Measurements from ENCODE around the gene SMIM36.
"Not testable (repeated sequence)": the region's sequence is repeated elsewhere in the genome, so short reads cannot be mapped to it uniquely, and the experiment has no call there.

Gene SMIM36

DNA sequence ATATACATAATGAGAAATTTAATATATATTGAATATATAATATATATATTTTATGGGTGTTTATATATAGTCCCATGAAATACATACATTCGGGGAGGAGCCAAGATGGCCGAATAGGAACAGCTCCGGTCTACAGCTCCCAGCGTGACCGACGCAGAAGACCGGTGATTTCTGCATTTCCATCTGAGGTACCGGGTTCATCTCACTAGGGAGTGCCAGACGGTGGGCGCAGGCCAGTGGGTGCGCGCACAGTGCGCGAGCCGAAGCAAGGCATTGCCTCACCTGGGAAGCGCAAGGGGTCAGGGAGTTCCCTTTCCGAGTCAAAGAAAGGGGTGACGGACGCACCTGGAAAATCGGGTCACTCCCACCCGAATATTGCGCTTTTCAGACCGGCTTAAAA is 9.6 kb downstream of the SMIM36 start:
- DNase-seq: not testable (repeated sequence)

GRCh38 chr17:55500103-55500502 is 11.1 kb downstream of the SMIM36 start:
- DNase-seq: no peak

- no peak for DNase-seq
These were observed 15.0 kb downstream of the SMIM36 start for GRCh38 chr17:55496094-55496881.

DNA sequence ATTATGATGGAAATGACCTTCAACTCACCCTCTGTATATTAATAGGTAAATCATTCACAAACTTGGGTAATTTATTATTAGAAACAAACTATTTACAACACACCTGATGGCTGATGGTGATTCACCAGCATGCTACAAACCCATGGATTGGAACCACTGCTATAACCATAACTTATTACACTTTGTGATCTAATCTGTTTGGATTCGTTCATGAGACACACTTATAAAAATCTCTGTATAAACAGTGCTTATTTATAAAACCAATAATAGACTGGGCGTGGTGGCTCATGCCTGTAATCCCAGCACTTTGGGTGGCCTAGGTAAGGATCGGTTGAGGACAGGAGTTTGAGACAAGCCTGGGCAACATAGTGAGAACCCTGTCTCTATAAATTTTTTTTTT is 16.0 kb downstream of the SMIM36 start:
- no peak for DNase-seq

DNA sequence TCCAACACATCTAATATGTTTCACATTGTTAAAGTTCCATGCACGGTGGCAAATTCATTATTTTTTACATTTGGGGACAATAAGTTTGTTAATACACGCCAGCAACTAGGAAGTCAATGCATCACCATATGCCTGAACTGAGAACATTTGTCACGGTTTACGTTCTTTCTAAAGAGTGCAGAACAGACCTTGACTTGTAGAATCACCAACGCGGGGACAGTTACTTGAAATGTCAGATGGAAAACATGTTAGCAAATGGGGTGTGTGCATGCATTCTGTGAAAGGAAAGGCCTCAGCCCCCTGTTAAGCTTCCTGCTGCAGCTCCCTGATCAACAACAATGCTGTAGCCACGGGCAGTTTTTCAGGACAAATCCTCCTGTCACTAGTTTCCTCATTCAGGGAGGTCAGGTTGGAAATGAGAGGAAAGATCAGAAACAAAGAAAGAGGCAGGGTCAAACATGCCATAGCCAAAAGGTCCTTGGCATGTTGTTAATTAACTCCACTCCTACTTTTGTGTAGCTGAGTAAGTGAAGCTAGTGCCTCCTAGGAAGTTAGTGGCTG is 18.4 kb downstream of the SMIM36 start:
- no peak for DNase-seq

DNA sequence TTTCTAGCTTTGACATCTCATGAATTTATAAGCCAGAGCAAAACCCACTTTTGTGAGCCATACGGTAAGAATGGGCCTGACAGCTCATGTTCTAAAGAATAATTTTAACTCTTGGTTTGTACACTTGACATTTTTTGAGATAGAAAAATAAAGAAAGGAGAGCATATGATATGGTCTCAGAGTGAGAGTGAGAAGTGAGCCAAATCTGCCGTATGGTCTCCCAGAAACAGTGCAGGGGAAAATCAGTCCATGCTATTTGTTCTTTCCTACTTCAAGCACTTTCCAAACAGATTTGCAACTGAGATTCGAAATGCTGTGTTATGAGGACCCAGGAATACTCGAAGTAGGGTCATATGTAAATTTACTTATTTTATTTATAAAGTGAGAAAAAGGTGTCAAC is 20.9 kb downstream of the SMIM36 start:
- DNase-seq: no peak

DNA sequence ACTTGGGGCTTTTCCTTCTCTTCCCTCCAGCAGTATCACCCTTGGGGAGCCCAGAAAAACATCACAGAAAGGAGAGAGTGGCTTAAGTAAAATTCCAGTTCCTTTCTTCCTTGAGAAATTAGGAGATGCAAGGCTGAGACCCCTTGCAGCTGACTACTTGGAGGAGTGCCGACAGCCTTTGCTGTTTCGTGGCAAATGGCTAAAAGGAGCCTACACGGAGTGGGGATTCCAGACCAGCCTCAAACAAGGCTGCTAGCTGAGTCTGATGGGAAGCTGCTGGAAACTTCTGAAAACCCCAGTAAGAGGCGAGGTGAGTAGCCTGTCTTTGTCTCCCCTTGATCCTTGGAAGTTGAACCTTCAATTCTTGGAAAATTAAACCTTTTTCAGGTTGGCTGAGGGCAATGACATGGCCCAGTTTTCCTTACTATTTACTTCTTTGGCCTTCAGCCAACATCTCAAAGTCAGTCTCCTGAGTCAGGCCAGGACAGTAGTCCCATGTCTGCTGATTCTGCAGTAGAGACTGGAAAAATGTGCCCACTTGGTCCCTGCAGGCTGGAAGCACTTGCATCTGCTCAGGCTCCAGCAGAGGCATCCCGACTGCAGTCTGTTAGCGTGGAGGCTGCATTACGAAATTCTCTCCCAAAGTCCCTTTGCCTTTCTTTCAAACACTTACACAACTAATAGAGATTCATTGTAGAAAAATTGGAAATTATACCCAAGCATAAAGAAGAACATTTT is 23.4 kb downstream of the SMIM36 start:
- no peak for DNase-seq

DNA sequence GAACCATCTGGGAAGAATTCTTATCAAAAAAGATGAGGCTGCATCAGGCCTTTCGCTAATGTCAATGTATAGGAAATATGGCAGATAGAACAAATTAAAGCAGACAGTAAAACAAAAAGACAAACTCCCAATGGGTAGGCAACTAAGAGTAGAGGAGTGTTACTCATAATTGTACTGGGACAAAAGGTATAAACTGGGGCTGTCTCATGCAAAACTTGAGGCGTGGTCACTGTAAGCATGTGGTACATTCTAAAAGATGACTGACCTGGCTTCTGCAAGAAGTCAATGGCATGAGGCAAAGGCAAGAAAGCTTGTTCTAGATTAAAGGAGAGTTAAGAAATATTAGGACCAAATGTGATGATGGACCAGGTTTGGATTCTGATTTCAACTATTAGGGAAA is 26.7 kb downstream of the SMIM36 start:
- DNase-seq: no peak

- no peak for DNase-seq
These were observed 28.5 kb downstream of the SMIM36 start for GRCh38 chr17:55482591-55483389.

DNA sequence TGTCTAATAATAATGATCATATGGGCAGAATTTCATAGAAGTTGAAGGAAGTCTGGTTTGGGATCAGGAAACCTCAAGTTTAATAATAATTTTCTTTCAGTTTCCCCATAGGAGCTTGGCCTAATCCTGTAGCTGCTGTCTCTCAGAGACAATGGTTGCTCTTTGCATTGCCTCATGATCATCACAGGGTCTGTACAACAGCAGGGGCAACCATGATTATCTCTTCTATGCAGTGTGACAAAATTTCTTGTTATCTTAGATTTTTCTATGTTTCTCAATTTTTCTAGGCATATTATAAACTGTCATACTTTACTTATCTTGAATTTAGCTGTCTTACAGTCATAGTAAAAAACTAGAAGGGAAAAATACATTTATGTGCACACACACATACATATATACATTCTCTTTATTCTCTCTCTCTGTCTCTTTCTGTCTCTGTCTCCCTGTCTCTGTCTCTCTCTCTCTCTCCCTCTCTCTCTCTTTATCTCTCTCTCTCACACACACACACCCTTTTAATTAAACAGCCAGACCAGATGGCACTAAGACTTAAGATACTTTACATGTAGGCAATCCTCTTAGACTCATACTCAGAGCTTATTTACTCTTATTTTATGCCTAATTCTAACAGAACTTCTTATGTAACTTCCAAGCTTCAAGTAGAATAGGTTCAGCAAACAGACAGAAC is 30.5 kb downstream of the SMIM36 start:
- DNase-seq: no peak

GRCh38 chr17:55479903-55480302 is 31.3 kb downstream of the SMIM36 start:
- no peak for DNase-seq

- no peak for DNase-seq
These were observed 32.3 kb downstream of the SMIM36 start for GRCh38 chr17:55478971-55479370.

GRCh38 chr17:55466671-55467070 is 44.6 kb downstream of the SMIM36 start:
- DNase-seq: no peak

DNA sequence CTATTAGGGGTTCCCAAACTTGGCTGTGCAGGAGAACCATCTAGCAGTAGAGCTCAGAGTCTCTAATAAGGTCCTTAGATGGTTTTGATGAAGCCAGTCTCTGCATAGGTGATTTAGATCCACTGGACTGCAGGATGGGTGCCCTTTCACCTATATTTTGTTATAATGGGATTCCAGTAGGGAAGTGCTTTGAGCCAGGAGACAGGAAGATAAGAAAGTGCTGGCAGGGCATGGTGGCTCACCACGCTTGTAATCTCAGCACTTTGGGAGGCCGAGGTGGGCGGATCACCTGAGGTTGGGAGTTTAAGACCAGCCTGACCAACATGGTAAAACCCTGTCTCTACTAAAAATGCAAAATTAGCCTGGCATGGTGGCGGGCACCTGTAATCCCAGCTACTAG is 45.5 kb downstream of the SMIM36 start:
- DNase-seq: not testable (repeated sequence)

GRCh38 chr17:55463600-55463999 is 47.7 kb downstream of the SMIM36 start:
- no peak for DNase-seq

GRCh38 chr17:55462711-55463110 is 48.5 kb downstream of the SMIM36 start:
- DNase-seq: no peak

GRCh38 chr17:55462234-55462633 is 49.0 kb downstream of the SMIM36 start:
- no peak for DNase-seq

DNA sequence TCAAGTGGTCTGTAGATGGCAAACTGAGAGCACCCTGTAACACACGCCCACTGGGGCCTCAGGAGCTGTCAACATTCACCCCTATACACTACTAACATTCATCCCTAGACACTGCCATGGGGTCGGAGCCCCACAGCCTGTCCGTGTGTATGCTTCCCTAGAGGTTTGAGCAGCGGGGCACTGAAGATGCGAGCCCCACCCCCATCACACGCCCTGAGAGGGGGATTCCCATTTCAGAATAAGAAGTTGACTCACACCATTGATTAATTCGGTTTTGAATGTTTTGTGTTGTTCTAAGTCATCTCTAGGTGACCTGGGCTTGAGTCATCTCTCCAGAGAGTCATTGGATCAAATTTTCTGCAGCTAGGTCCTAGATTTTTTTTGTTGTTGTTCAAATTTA is 52.3 kb downstream of the SMIM36 start:
- peak; percentile 79 for DNase-seq

- DNase-seq: no peak
These were observed 52.9 kb downstream of the SMIM36 start for GRCh38 chr17:55458287-55458900.

DNA sequence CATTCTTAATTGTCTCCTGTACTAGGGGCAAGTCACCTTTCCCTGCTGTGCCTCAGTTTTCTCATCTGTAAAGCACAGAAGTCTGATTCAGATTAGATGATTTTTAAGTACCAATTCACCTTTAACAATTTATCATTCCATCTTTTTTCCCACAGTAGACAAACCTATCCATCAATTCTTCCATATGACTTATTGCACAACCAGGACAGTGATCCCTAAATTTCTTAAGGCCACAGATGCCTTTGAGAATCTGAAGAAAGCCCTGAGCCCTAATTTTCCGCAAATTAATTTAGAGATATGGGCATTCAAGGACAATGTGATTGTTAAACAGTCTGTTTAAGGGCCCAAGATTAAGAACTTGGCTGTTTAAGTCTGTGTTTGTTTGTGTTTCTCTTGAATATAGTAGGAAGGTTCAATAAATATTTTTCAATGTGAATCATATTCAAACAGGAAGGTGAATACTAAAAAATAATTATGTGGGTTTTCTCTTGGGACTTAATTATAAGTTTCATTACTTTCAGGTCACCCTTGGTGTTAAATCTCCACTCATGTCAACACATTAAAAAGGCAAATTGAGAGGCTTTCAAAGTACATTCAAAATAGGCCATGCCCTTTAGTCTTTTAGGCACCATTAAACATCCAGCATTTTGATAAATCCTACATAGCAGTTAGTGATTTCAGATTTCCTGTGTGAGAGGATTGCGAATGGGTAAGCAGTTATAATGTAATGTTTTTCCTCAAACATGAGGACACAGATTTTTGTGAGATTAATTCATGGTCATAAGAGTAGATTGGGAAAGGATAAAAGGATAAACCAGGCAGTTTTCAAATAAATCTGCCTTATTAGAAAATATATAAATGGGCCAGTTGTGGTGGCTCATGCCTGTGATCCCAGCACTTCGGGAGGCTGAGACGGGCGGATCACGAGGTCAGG is 54.7 kb downstream of the SMIM36 start:
- no peak for DNase-seq

- no peak for DNase-seq
These were observed 56.3 kb downstream of the SMIM36 start for GRCh38 chr17:55454906-55455474.

All from activated effector memory CD4-positive, alpha-beta T cell treated with anti-CD3 and anti-CD28 coated beads, Interleukin-2, amount 50 U/mL, for 16 hours (primary cell).